AG04450 (cell line): ENCODE data around the gene DGKE. TPM values are rescaled to one million over a fixed set of nuclear protein-coding genes. Genes with fewer than 3 reads are reported as not detected.

Experiments
- CTCF ChIA-PET: fragments of 300-600, 350-600 bp; formaldehyde crosslinking; extraction: SDS; loops from one replicate; lab custom pipeline; 2022; ENCODE audit warnings: antibody characterized with exemption, inconsistent platforms; lab: Charles Lee
- POLR2A ChIA-PET: fragments of 350-600 bp; formaldehyde crosslinking; extraction: SDS; loops from one replicate; lab custom pipeline; 2021; ENCODE audit warnings: antibody characterized with exemption, inconsistent platforms; lab: Yijun Ruan, JAX
- DNase-seq: peaks from one replicate; pipeline ENCODE4 v3.0.0-alpha.2; 2011; ENCODE audit warnings: low read depth, low spot score
- H3K27ac ChIP-seq: one replicate; pipeline ENCODE4 v1.5.1; 2012; ENCODE audit warnings: low read depth, low read length, control low read depth
- H3K27me3 ChIP-seq: one replicate; pipeline ENCODE4 v1.6.0; 2012; ENCODE audit warnings: low read length; ENCODE audit not compliant: control insufficient read depth, insufficient read depth
- H3K4me3 ChIP-seq: 2 replicates; pipeline ENCODE4 v1.5.1; 2011; ENCODE audit warnings: mild to moderate bottlenecking, low read depth, low read length, control low read depth
- H3K9me3 ChIP-seq: 2 replicates; pipeline ENCODE4 v1.5.1; 2012; ENCODE audit warnings: low read length; ENCODE audit not compliant: control insufficient read depth, insufficient read depth
- polyA plus RNA-seq: library from polyadenylated mRNA; depleted of rRNA; stranded (reverse); fragments of >200 nt; gene quantifications from 2 replicates; pipeline ENCODE4 v1.2.3, GENCODE V29; 2011
- TF ChIP-seq, protein P1 (sequence below): IDR thresholded peaks from 2 replicates; pipeline ENCODE4 v1.5.1; 2011; ENCODE audit warnings: low read depth, low read length, control low read depth, inconsistent platforms

DGKE gene
- polyA plus RNA-seq, 1 experiment: 2.3 TPM

- peaks cover 8% of the 10 kb centered on the region for H3K27me3 ChIP-seq
- TF ChIP-seq, protein P1, sequence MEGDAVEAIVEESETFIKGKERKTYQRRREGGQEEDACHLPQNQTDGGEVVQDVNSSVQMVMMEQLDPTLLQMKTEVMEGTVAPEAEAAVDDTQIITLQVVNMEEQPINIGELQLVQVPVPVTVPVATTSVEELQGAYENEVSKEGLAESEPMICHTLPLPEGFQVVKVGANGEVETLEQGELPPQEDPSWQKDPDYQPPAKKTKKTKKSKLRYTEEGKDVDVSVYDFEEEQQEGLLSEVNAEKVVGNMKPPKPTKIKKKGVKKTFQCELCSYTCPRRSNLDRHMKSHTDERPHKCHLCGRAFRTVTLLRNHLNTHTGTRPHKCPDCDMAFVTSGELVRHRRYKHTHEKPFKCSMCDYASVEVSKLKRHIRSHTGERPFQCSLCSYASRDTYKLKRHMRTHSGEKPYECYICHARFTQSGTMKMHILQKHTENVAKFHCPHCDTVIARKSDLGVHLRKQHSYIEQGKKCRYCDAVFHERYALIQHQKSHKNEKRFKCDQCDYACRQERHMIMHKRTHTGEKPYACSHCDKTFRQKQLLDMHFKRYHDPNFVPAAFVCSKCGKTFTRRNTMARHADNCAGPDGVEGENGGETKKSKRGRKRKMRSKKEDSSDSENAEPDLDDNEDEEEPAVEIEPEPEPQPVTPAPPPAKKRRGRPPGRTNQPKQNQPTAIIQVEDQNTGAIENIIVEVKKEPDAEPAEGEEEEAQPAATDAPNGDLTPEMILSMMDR: no peak
- CTCF ChIA-PET: interaction anchor here (1.2 kb wide), 1 partner anchor 77 kb away, joined by 5 read pairs; no protein-coding TSS in a partner anchor
- DNase-seq: no peak
- H3K9me3 ChIP-seq: no peaks in the 10 kb centered on the region
- H3K27ac ChIP-seq: no peak overlapping the region
- no peak overlapping the region for H3K4me3 ChIP-seq
- POLR2A ChIA-PET: no interaction called here
Observed at GRCh38 chr17:56792267-56792666, 41.7 kb upstream of the DGKE start.

- TF ChIP-seq, protein P1: no peak
- ChIA-PET CTCF (interaction anchor here (0.9 to 1.3 kb wide), 2 partner anchors 12 to 26 kb away, joined by 3 read pairs; no protein-coding TSS in a partner anchor), POLR2A (no interaction called here)
- no peak for DNase-seq
- Histone ChIP-seq H3K9me3 (no peaks in the 10 kb centered on the region), H3K27me3 (peaks cover 8% of the 10 kb centered on the region), H3K27ac (no peak overlapping the region), H3K4me3 (no peak overlapping the region)
Observed at GRCh38 chr17:56793531-56793930, 40.4 kb upstream of the DGKE start.

GRCh38 chr17:56793957-56794356 lies 40.0 kb upstream of the DGKE start:
- H3K4me3 ChIP-seq: no peak overlapping the region
- ChIA-PET CTCF (interaction anchor here (0.9 to 1.3 kb wide), 3 partner anchors 12 to 26 kb away, joined by 3 to 4 read pairs (median 3); no protein-coding TSS in a partner anchor), POLR2A (no interaction called here)
- TF ChIP-seq, protein P1: no peak
- no peak for DNase-seq
- no peaks in the 10 kb centered on the region for H3K9me3 ChIP-seq
- peaks cover 8% of the 10 kb centered on the region for H3K27me3 ChIP-seq
- H3K27ac ChIP-seq: no peak overlapping the region

DNA sequence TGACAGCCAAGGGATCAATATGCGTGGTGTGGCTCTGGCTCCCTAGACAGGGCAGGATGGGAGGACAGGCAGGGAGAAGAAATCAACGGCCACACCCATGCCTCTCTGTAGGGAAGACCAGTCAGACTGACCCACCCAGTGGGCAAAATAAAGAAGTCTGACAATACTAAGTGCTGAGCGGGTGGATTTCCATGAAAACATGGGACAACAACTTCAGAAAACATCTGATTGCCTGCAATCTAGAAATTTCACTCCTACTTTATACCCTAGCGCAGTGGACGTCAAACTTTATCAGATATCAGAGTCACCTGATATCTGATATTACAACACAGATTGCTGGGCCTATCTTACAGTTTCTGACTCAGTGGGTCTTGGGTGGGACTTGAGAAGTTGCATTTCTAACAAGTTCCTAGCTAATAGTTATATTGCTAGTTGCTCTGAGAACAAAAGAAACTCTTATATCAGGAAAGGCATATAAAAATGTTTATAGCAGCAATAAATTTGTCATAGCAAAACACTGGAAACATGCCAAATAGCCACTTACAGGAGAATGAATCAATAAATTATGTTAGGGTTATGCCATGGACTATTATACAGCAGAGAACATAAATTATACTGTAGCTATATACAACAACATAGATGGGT lies 38.6 kb upstream of the DGKE start:
- H3K4me3 ChIP-seq: no peak overlapping the region
- TF ChIP-seq, protein P1: no peak
- ChIA-PET CTCF (interaction anchor here (1.2 kb wide), 1 partner anchor 25 kb away, joined by 3 read pairs; no protein-coding TSS in a partner anchor), POLR2A (no interaction called here)
- no peak overlapping the region for H3K27ac ChIP-seq
- H3K27me3 ChIP-seq: peaks cover 8% of the 10 kb centered on the region
- no peaks in the 10 kb centered on the region for H3K9me3 ChIP-seq
- no peak for DNase-seq

- H3K9me3 ChIP-seq: no peaks in the 10 kb centered on the region
- no peak overlapping the region for H3K27ac ChIP-seq
- peaks cover 8% of the 10 kb centered on the region for H3K27me3 ChIP-seq
- no peak for DNase-seq
- no peak overlapping the region for H3K4me3 ChIP-seq
- ChIA-PET POLR2A (no interaction called here), CTCF (no interaction called here)
- TF ChIP-seq, protein P1: no peak
Observed at GRCh38 chr17:56796536-56796935, 37.4 kb upstream of the DGKE start.
